Keratinocyte (primary cell): ENCODE data around the gene SLC25A28. TPM values are rescaled to one million over a fixed set of nuclear protein-coding genes. Genes with fewer than 3 reads are reported as not detected.

Experiments
- DNase-seq: peaks from one replicate; pipeline ENCODE4 v3.0.0-alpha.2; 2011; ENCODE audit warnings: low read depth, missing footprints, low spot score
- FAIRE-seq: peaks from 2 replicates; lab custom pipeline; 2011; peaks lifted over from hg19 to GRCh38; lab: Jason Lieb, UNC
- H2AFZ ChIP-seq: 2 replicates; pipeline ENCODE4 v1.6.0; 2012; ENCODE audit warnings: low read length, control low read depth, inconsistent platforms; ENCODE audit not compliant: control insufficient read depth
- H3K27ac ChIP-seq: 2 replicates; pipeline ENCODE4 v1.5.1; 2011; ENCODE audit warnings: low read length; ENCODE audit not compliant: control insufficient read depth, insufficient read depth
- H3K27me3 ChIP-seq: 3 replicates; pipeline ENCODE4 v1.6.0; 2011; ENCODE audit warnings: low read length; ENCODE audit not compliant: control insufficient read depth, insufficient read depth; ENCODE audit errors: extremely low read depth
- H3K36me3 ChIP-seq, 2 experiments: 2 replicates in 1 of 2; 3 replicates in 1 of 2; pipeline ENCODE4 v1.5.1; 2011; ENCODE audit warnings: low read length in 2 of 2, mild to moderate bottlenecking in 1 of 2; ENCODE audit not compliant: control insufficient read depth in 2 of 2, insufficient read depth in 2 of 2; ENCODE audit errors: extremely low read depth in 1 of 2
- H3K4me1 ChIP-seq: 3 replicates; pipeline ENCODE4 v1.5.1; 2011; ENCODE audit warnings: low read length; ENCODE audit not compliant: control insufficient read depth, insufficient read depth; ENCODE audit errors: extremely low read depth
- H3K4me2 ChIP-seq: 3 replicates; pipeline ENCODE4 v1.6.0; 2011; ENCODE audit warnings: low read depth, low read length; ENCODE audit not compliant: control insufficient read depth, insufficient read depth; ENCODE audit errors: extremely low read depth
- H3K4me3 ChIP-seq, 3 experiments: fragments of 200-600 bp in 1 of 3; sonication (generic) in 1 of 3; 2 replicates in 2 of 3; 3 replicates in 1 of 3; pipeline ENCODE4 v1.5.1; 2011 to 2016; ENCODE audit warnings: low read length in 3 of 3, mild to moderate bottlenecking in 3 of 3, control low read depth in 2 of 3, inconsistent platforms in 1 of 3, low read depth in 1 of 3, mixed read lengths in 1 of 3, mixed run types in 1 of 3, moderate library complexity in 1 of 3; ENCODE audit not compliant: control insufficient read depth in 2 of 3, insufficient read depth in 2 of 3; ENCODE audit errors: extremely low read depth in 1 of 3
- H3K79me2 ChIP-seq: 2 replicates; pipeline ENCODE4 v1.6.0; 2012; ENCODE audit warnings: low read length; ENCODE audit not compliant: control insufficient read depth, insufficient read depth
- H3K9ac ChIP-seq: 3 replicates; pipeline ENCODE4 v1.6.0; 2011; ENCODE audit warnings: low read length; ENCODE audit not compliant: control insufficient read depth, insufficient read depth; ENCODE audit errors: extremely low read depth
- H3K9me1 ChIP-seq: 3 replicates; pipeline ENCODE4 v1.6.0; 2011; ENCODE audit warnings: low read length; ENCODE audit not compliant: control insufficient read depth, insufficient read depth; ENCODE audit errors: extremely low read depth
- H3K9me3 ChIP-seq: 2 replicates; pipeline ENCODE4 v1.5.1; 2012; ENCODE audit warnings: low read depth, low read length; ENCODE audit not compliant: control insufficient read depth
- H4K20me1 ChIP-seq: 3 replicates; pipeline ENCODE4 v1.6.0; 2011; ENCODE audit warnings: low read length; ENCODE audit not compliant: control insufficient read depth, insufficient read depth; ENCODE audit errors: extremely low read depth
- CTCF ChIP-seq, 3 experiments: IDR thresholded peaks in 1 of 3; conservative IDR thresholded peaks in 1 of 3; optimal IDR thresholded peaks in 1 of 3; 2 replicates in 2 of 3; 3 replicates in 1 of 3; pipeline versions ENCODE3 to v1.5.1; 2011; ENCODE audit warnings: low read length in 3 of 3, mild to moderate bottlenecking in 3 of 3, moderate library complexity in 2 of 3, control low read depth in 1 of 3, inconsistent platforms in 1 of 3; ENCODE audit not compliant: insufficient read depth in 2 of 3; ENCODE audit errors: extremely low read depth in 1 of 3
- EZH2 ChIP-seq: IDR thresholded peaks from one replicate; pipeline ENCODE4 v1.6.1; 2012; ENCODE audit warnings: inconsistent platforms, mild to moderate bottlenecking, low read length, moderate library complexity
- dilution Hi-C: fragments of 300-500 bp; cut with MboI; formaldehyde crosslinking; loops from one replicate; pipeline ENCODE4 v1.7.0; 2020; ENCODE audit warnings: low sequenced_read_pairs; ENCODE audit not compliant: extremely low pct_ligation_motif_present
- polyA plus RNA-seq, 5 experiments: library from polyadenylated mRNA; depleted of rRNA in 3 of 5; stranded (reverse) in 3 of 5; stranded (forward) in 1 of 5; unstranded in 1 of 5; fragments of >200 nt; gene quantifications; 1 replicate in 1 of 5; 2 replicates in 3 of 5; 3 replicates in 1 of 5; pipeline versions ENCODE4 v1.2.1 to v1.2.3, GENCODE V29; 2011 to 2012; ENCODE audit warnings: missing spikeins in 2 of 5, low read depth in 1 of 5, low replicate concordance in 1 of 5

The SLC25A28 gene
- polyA plus RNA-seq, 1 donor (not counting 4 experiments of a cell fraction or from before 2014, with no cell fraction given): 52.3 TPM

GRCh38 chr10:99630433-99630832 is 10.2 kb upstream of the SLC25A28 start:
- peaks cover 25% of the 10 kb centered on the region for H3K4me1 ChIP-seq
- no peaks in the 10 kb centered on the region for H3K79me2 ChIP-seq
- dilution Hi-C loops: no loop called here
- no peak overlapping the region for H3K9ac ChIP-seq
- no peak overlapping the region for H2AFZ ChIP-seq
- H4K20me1 ChIP-seq: no peaks in the 10 kb centered on the region
- DNase-seq (no peak), FAIRE-seq (peak; percentile 70)
- H3K27me3 ChIP-seq: no peaks in the 10 kb centered on the region
- no peak overlapping the region for H3K4me3 ChIP-seq
- no peak overlapping the region for H3K4me2 ChIP-seq
- TF ChIP-seq CTCF (optimal IDR thresholded peaks at IDR 0.05 in 1 of 3, IDR thresholded peaks at IDR 0.05 in 1 of 3, conservative IDR thresholded peaks at IDR 0.05 in 1 of 3; ENCODE audit: extremely low read depth in 1 of 3, insufficient read depth in 2 of 3, low read length in 3 of 3) (peak; percentile 35 to 69 (median 37)), EZH2 (no peak)
- H3K9me3 ChIP-seq: no peaks in the 10 kb centered on the region
- no peaks in the 10 kb centered on the region for H3K36me3 ChIP-seq
- H3K9me1 ChIP-seq: no peaks in the 10 kb centered on the region
- no peak overlapping the region for H3K27ac ChIP-seq

GRCh38 chr10:99629625-99629978 is 9.4 kb upstream of the SLC25A28 start:
- dilution Hi-C loops: no loop called here
- Histone ChIP-seq H3K79me2 (no peaks in the 10 kb centered on the region), H3K9me3 (no peaks in the 10 kb centered on the region), H3K4me2 (peak overlapping the region; percentile 42), H3K27me3 (no peaks in the 10 kb centered on the region), H3K4me1 (peaks cover 25% of the 10 kb centered on the region), H3K36me3 (no peaks in the 10 kb centered on the region), H3K9ac (peak overlapping the region; percentile 13), H3K4me3 (no peak overlapping the region), H2AFZ (no peak overlapping the region), H3K9me1 (no peaks in the 10 kb centered on the region), H3K27ac (no peak overlapping the region), H4K20me1 (no peaks in the 10 kb centered on the region)
- no peak for DNase-seq
- FAIRE-seq: no peak
- TF ChIP-seq CTCF (optimal IDR thresholded peaks at IDR 0.05 in 1 of 3, IDR thresholded peaks at IDR 0.05 in 1 of 3, conservative IDR thresholded peaks at IDR 0.05 in 1 of 3; ENCODE audit: extremely low read depth in 1 of 3, insufficient read depth in 2 of 3, low read length in 3 of 3) (no peak), EZH2 (no peak)
